GM23338 (cell line): ENCODE results near the gene ALDH1L2.

ENCODE experiments used
- CREB1 ChIP-seq: fragments of 250-450 bp; sonication (Bioruptor Pico); IDR thresholded peaks from 2 replicates; pipeline ENCODE4 v1.5.0; 2020; ENCODE audit warnings: low read depth, mild to moderate bottlenecking, moderate library complexity
- CTCF ChIP-seq, 2 experiments: fragments of 200-600 bp in 1 of 2; sonication (generic) in 1 of 2; conservative IDR thresholded peaks; 2 replicates each; pipeline versions ENCODE4 v1.5.1 to v1.6.1; 2016 to 2017; ENCODE audit warnings: antibody characterized with exemption in 2 of 2, low read depth in 2 of 2, mild to moderate bottlenecking in 2 of 2, moderate library complexity in 1 of 2
- ETS1 ChIP-seq: IDR thresholded peaks from 2 replicates; pipeline ENCODE4 v1.6.1; 2016; ENCODE audit warnings: antibody characterized with exemption
- EZH2 ChIP-seq: fragments of 200-600 bp; sonication (generic); IDR thresholded peaks from one replicate; pipeline ENCODE4 v1.8.0; 2017; ENCODE audit warnings: antibody characterized with exemption, mild to moderate bottlenecking, low read depth; ENCODE audit not compliant: unreplicated experiment
- EZH2phosphoT487 ChIP-seq: fragments of 200-600 bp; sonication (generic); IDR thresholded peaks from one replicate; pipeline ENCODE4 v1.8.1; 2018; ENCODE audit warnings: antibody characterized with exemption; ENCODE audit not compliant: unreplicated experiment
- JUNB ChIP-seq: IDR thresholded peaks from one replicate; pipeline ENCODE4 v1.6.1; 2016; ENCODE audit warnings: antibody characterized with exemption; ENCODE audit not compliant: unreplicated experiment
- NANOG ChIP-seq: IDR thresholded peaks from 2 replicates; pipeline ENCODE4 v1.6.1; 2016; ENCODE audit warnings: antibody characterized with exemption, borderline replicate concordance
- POLR2AphosphoS5 ChIP-seq: IDR thresholded peaks from 2 replicates; pipeline ENCODE4 v1.6.1; 2016; ENCODE audit warnings: antibody characterized with exemption, low read depth
- REST ChIP-seq: IDR thresholded peaks from one replicate; pipeline ENCODE4 v1.6.1; 2018; ENCODE audit warnings: antibody characterized with exemption; ENCODE audit not compliant: unreplicated experiment
- STAT1 ChIP-seq: IDR thresholded peaks from one replicate; pipeline ENCODE4 v1.6.1; 2016; ENCODE audit warnings: antibody characterized with exemption; ENCODE audit not compliant: unreplicated experiment
- ZNF114 ChIP-seq: fragments of 250-450 bp; sonication (Bioruptor Pico); IDR thresholded peaks from 2 replicates; pipeline ENCODE4 v1.5.0; 2020; ENCODE audit warnings: mild to moderate bottlenecking, moderate library complexity
- ZNF331 ChIP-seq: fragments of 250-450 bp; sonication (Bioruptor Pico); IDR thresholded peaks from 2 replicates; pipeline ENCODE4 v1.5.0; 2020; ENCODE audit warnings: low read depth, mild to moderate bottlenecking, moderate library complexity
- ZNF462 ChIP-seq: fragments of 250-450 bp; sonication (Bioruptor Pico); IDR thresholded peaks from 2 replicates; pipeline ENCODE4 v1.5.0; 2020; ENCODE audit warnings: mild to moderate bottlenecking, moderate library complexity

- TF ChIP-seq CTCF (conservative IDR thresholded peaks at IDR 0.05; ENCODE audit: low read depth in 2 of 2) (no peak), CREB1 (no peak), EZH2 (no peak), POLR2AphosphoS5 (no peak), REST (no peak), EZH2phosphoT487 (no peak), ETS1 (no peak), JUNB (no peak), NANOG (no peak), ZNF462 (CRISPR knock-in tag) (no peak), ZNF114 (CRISPR knock-in tag) (no peak), STAT1 (no peak), ZNF331 (CRISPR knock-in tag) (no peak)
Observed at GRCh38 chr12:105077435-105077834, 6.8 kb downstream of the ALDH1L2 start.
